GM12874 (cell line): Measurements from ENCODE around the gene LRRC75A.

ENCODE experiments used
- TF ChIP-seq, protein P1 (sequence below): IDR thresholded peaks from 2 replicates; pipeline ENCODE4 v1.5.1; 2011; ENCODE audit warnings: low read depth, mild to moderate bottlenecking, control low read depth, low read length, moderate library complexity; ENCODE audit not compliant: insufficient read depth

LRRC75A gene

DNA sequence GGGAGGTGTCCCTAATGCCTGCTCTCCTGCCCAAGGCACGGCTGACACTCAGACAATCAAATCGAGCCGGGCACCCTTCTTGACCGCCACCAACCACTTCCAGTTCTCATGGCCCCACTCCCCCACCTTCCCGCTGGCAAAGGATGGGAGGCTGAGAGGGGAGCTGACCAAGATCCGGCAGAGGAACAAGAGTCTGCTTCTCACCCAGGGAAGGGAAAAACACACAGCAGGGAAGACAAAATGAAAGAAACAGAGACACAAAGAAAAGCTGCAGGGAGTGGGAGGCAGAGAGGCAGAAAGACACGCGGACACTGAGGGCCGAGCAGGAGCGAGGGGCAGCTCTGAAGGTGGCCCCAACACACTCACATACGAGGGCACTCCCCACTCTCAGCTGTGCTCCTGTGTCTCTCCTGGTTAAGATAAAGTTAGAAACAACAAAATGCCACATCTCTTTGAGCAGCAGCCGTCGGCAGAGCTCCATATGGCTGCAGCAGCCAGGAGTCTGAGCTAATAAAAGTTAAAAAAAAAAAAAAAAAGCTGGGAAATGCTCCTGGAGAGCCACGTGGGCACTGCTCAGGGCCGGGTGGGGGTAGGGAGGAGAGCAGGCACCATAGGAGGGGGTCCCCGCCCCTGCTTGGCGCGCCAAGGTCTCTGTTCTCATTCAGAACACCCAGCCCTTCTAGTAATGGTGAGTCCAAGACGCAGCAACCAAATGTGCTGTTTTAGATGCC, 7.4 kb downstream of the LRRC75A start:
- TF ChIP-seq, protein P1, sequence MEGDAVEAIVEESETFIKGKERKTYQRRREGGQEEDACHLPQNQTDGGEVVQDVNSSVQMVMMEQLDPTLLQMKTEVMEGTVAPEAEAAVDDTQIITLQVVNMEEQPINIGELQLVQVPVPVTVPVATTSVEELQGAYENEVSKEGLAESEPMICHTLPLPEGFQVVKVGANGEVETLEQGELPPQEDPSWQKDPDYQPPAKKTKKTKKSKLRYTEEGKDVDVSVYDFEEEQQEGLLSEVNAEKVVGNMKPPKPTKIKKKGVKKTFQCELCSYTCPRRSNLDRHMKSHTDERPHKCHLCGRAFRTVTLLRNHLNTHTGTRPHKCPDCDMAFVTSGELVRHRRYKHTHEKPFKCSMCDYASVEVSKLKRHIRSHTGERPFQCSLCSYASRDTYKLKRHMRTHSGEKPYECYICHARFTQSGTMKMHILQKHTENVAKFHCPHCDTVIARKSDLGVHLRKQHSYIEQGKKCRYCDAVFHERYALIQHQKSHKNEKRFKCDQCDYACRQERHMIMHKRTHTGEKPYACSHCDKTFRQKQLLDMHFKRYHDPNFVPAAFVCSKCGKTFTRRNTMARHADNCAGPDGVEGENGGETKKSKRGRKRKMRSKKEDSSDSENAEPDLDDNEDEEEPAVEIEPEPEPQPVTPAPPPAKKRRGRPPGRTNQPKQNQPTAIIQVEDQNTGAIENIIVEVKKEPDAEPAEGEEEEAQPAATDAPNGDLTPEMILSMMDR, result no peak

DNA sequence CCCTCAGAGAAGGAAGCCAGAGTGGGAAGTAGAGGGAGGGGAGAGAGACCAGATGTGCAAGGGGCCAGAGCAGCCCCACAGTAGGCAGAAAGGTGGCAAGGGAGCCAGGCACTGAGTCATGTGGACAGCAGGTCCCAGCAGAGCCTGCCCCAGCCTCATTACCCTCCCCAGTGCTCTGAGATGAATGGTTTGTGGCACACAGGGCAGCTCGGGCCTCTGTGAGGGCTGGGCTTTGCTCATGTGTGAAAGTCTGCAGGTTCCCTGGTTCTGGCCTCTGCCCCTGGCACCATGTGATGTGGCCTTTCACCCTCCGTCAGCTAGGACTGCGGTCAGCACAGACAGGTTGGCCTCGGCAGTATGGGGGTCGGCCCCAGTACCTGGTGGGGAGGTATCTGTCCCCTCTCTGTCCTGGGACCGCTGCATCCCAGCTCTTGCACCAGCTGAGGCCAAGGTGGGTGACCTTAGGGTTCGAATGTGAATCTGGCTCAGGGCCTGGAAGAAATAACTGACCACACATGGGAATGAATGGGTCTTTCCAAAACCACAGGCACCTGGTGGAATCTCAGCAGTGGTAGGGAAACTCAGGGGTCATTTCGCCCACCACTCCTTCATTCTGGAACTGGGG, 8.9 kb downstream of the LRRC75A start:
- TF ChIP-seq, protein P1, result no peak

DNA sequence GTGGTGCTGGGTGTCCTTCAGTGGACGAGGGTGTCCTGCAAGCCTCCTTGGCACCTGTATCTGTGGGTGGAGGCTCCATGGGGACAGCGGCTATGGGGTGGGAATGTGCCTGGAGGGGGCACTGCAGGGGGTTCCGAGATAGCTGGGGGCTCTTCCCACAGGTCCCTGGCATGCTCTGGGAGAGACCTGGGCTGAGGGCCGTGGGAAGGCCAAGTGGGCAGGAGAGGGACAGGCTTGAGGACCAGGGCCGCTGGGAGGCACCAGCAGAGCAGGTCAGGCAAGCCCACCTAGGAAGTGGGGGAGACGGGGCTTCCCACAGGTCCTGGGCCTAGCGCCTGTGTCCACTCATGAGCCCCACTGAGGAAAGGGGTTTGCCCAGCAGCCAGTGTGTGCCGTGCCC, 9.7 kb downstream of the LRRC75A start:
- TF ChIP-seq, protein P1, result no peak

DNA sequence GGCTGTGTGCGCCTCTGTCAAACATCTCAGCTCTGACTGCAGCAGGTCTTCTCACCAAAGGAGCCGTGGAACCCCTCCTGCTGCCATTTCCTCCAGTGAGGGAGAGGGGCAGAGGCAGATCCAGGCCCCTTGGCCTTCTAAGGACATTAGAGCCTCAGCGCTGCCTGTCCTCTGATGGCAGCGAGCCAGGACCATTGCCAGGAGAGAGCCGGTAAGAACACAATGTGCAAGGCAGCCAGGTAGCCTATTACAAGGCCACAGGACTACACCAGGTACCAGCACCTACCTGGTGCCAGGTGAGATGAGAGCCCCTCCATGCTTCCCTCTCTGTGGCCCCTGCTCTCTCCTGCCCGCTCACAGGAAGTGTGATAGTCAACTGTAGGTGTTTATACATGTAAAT, 11.0 kb downstream of the LRRC75A start:
- TF ChIP-seq, protein P1, result no peak

DNA sequence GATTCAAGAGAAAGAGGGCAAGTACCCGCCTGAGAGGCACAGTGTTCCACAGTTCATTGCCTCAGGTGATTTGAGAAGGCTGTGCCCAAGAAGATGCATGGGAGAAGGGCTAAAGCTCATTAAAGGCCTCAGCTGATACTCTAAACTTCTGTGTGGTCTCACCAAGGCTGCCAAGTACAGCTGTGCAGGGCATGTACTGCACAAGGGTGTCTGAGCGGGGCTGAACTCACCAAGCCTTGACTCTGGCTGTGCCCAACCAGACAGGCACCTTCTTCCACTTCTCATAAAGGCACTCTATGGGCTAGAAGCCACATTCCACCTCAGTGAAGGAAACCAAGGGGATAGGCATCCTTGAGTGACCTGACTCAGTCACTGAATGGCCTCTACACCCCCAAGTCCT, 12.7 kb downstream of the LRRC75A start:
- TF ChIP-seq, protein P1, result no peak

DNA sequence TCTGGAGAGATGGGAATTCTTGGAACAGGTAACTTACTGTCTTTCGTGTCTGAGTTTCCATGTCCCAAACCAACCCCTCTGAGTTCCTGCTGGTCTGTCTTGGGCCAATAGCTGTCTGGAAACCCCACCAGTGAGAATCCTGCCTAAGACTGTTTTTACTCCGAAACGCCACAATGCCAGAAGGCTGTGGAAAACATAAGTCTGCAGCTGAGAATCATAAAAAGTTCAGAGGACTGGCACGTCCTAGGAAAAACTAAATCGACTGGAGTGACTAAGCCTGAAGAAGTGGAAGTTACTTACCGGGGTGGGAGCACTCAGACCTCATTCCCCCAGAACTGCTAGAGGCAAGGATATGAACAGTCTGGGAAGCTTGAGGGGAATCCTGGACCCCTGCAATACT, 13.3 kb downstream of the LRRC75A start:
- TF ChIP-seq, protein P1, result no peak

DNA sequence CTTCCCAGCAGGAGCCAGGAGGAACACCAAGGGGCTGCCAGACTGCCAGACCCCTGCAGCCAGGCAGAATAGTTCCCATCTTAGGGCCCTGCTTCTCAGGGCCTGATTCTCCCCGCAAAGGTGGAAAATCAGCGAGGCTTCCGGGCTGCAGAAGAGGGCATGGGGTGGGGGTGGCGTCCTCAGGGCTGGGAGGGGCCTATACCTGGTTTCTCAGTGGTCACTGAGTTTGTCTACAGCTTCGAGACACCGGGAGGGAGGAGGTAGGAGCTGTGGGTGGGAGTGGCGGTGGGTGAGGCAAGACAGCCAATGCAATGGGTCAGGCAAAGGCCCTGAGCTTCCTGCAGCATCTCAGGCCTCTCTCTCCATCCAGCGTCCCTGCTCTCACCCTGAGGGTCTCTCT, 14.3 kb downstream of the LRRC75A start:
- TF ChIP-seq, protein P1, result no peak
